Measurements from ENCODE around the gene ITPR3.

- no peak for TF ChIP-seq CTCF (optimal IDR thresholded peaks at IDR 0.05 in 1 of 3, IDR thresholded peaks at IDR 0.05 in 1 of 3, conservative IDR thresholded peaks at IDR 0.05 in 1 of 3; ENCODE audit: extremely low read depth in 1 of 3, insufficient read depth in 2 of 3, low read length in 3 of 3)
- no peak for TF ChIP-seq EZH2 (IDR thresholded peaks at IDR 0.05; ENCODE audit: low read length)
Measured at GRCh38 chr6:33695451-33695887, 74.3 kb downstream of the ITPR3 start.

All from keratinocyte (primary cell).